Prostate gland (tissue), 2 donors: ENCODE results near the gene TNRC6C. TPM values are rescaled to one million over a fixed set of nuclear protein-coding genes. Genes with fewer than 3 reads are reported as not detected.
A peak's percentile ranks its signal among the peaks of the same experiment; 100 is the strongest.

Experiments used
- DNase-seq: peaks from one replicate; pipeline ENCODE4 v3.0.0-alpha.2; 2019; ENCODE audit warnings: low spot score
- H3K27ac ChIP-seq, 2 donors: fragments of 200-600 bp; sonication (generic); 2 replicates each; pipeline ENCODE4 v1.5.1; 2017 to 2019
- H3K27me3 ChIP-seq: fragments of 200-600 bp; sonication (generic); replicated peaks from 2 replicates; pipeline ENCODE4 v1.5.1; 2019; ENCODE audit not compliant: insufficient read depth
- H3K36me3 ChIP-seq, 2 donors: fragments of 200-600 bp; sonication (generic); 1 replicate in 1 of 2; 2 replicates in 1 of 2; pipeline versions ENCODE4 v1.5.1 to v1.8.1; 2017 to 2019
- H3K4me1 ChIP-seq: fragments of 200-600 bp; sonication (generic); replicated peaks from 2 replicates; pipeline ENCODE4 v1.5.1; 2019
- H3K4me3 ChIP-seq, 2 donors: fragments of 200-600 bp; sonication (generic); 2 replicates each; pipeline ENCODE4 v1.5.1; 2017 to 2019
- H3K9me3 ChIP-seq: fragments of 200-600 bp; sonication (generic); 2 replicates; pipeline ENCODE4 v1.5.1; 2017
- POLR2A ChIP-seq: fragments of 450-650 bp; IDR thresholded peaks from one replicate; pipeline ENCODE4 v1.6.1; 2016; ENCODE audit warnings: antibody characterized with exemption, mild to moderate bottlenecking
- POLR2AphosphoS5 ChIP-seq: sonication (generic); formaldehyde crosslinking; IDR thresholded peaks from one replicate; pipeline ENCODE4 v1.6.1; 2017; ENCODE audit warnings: antibody characterized with exemption
- WGBS: methylation state at CpG from one replicate; pipeline ENCODE4 v1.1.5; 2018; 5-methylcytosine and 5-hydroxymethylcytosine counted together
- intact Hi-C: fragments of 100-400 bp; cut with DNase I; formaldehyde crosslinking; loops from one replicate; pipeline ENCODE4 v1.14.2; 2022
- total RNA-seq, 2 donors: library from RNA; depleted of rRNA; stranded (reverse); fragments of >200 nt; gene quantifications; one replicate each; pipeline ENCODE4 v1.1.0, GENCODE V29; 2016
- TF ChIP-seq, protein P1 (sequence below), 4 experiments: fragments of 200-600 bp in 2 of 4; fragments of 450-650 bp in 2 of 4; sonication (generic) in 2 of 4; IDR thresholded peaks; 1 replicate in 3 of 4; 2 replicates in 1 of 4; pipeline ENCODE4 v1.5.1; 2016 to 2019; ENCODE audit warnings: antibody characterized with exemption in 4 of 4, mild to moderate bottlenecking in 2 of 4, moderate library complexity in 2 of 4

TNRC6C gene
- total RNA-seq, 2 donors from 2014 or later, result 15.5 to 29.7 TPM

DNA sequence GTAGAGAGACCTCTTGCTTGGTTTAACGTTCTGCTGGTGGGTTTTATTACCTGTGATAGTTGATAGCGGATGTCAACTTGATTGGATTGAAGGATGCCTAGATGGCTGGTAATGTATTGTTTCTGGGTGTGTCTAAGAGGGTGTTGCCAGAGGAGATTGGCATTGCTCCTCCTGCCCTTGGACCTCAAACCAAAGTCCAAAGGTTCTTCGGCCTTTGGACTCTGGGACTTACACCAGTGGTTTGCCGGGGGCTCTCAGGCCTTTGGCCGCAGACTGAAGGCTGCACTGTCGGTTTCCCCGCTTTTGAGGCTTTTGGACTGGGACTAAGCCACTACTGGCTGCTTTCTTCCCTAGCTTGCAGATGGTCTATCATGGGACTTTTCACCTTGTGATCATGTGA, 17.5 kb upstream of the TNRC6C start:
- no peaks in the 10 kb centered on the region for H3K36me3 ChIP-seq
- H3K9me3 ChIP-seq, result no peaks in the 10 kb centered on the region
- DNase-seq, result no peak
- no peak for TF ChIP-seq POLR2A
- TF ChIP-seq, protein P1, sequence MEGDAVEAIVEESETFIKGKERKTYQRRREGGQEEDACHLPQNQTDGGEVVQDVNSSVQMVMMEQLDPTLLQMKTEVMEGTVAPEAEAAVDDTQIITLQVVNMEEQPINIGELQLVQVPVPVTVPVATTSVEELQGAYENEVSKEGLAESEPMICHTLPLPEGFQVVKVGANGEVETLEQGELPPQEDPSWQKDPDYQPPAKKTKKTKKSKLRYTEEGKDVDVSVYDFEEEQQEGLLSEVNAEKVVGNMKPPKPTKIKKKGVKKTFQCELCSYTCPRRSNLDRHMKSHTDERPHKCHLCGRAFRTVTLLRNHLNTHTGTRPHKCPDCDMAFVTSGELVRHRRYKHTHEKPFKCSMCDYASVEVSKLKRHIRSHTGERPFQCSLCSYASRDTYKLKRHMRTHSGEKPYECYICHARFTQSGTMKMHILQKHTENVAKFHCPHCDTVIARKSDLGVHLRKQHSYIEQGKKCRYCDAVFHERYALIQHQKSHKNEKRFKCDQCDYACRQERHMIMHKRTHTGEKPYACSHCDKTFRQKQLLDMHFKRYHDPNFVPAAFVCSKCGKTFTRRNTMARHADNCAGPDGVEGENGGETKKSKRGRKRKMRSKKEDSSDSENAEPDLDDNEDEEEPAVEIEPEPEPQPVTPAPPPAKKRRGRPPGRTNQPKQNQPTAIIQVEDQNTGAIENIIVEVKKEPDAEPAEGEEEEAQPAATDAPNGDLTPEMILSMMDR (IDR thresholded peaks at IDR 0.05), result no peak
- no peak for TF ChIP-seq POLR2AphosphoS5
- 85% methylated on average over 7 of the region's 7 CpGs for WGBS
- no peaks in the 10 kb centered on the region for H3K4me1 ChIP-seq
- H3K27me3 ChIP-seq, result no peaks in the 10 kb centered on the region
- no peak overlapping the region for H3K4me3 ChIP-seq
- no peak overlapping the region for H3K27ac ChIP-seq
- intact Hi-C loops, result no loop called here

DNA sequence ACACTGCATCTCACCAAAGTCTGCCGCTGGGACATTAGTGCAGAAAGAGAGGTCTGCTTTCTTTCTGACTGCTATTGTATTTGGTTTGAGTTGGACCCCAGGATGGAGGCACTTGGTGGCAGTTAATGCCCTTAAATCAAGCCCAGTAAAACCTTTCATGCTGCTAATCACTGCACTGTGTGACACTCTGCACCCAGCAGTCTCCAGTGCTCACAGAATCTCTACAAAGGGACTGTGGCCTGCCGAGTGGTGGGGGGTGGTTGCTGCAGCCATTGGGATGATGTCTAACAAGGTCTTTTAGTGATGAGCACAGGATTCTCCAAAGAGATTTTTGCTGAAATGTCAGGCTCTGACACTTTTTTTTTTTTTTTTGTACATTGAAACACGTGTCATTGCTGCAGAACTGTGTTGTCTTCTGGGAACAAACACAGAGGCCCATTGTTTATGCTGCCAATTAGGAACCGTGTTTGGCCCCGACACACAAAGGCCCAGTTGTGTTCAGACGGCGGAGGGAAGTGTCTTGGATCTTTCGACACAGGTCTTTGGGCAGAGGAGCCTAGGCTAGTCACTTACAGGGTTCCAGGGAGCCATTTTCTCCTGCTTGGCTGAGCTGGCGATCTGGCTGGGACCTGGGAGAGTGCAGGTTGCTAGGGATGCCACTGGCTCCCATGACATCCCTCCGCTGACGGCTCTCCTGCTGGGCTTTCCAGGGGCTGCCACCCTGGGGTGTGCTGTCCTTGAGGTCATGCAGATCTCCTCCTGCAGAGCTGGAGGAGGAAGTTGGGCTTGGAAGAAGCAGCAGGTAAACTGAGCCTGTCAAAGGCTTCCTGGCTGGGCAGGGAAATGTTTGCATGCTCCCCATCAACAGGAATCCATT, 16.2 kb upstream of the TNRC6C start:
- DNase-seq, result peak; percentile 36
- no peak overlapping the region for H3K27ac ChIP-seq
- H3K4me3 ChIP-seq, result no peak overlapping the region
- H3K9me3 ChIP-seq, result no peaks in the 10 kb centered on the region
- intact Hi-C loops, result no loop called here
- no peaks in the 10 kb centered on the region for H3K36me3 ChIP-seq
- H3K4me1 ChIP-seq, result no peaks in the 10 kb centered on the region
- TF ChIP-seq, protein P1 (IDR thresholded peaks at IDR 0.05), result no peak
- TF ChIP-seq POLR2AphosphoS5, result peak; percentile 27
- no peaks in the 10 kb centered on the region for H3K27me3 ChIP-seq
- WGBS, result 54% methylated on average over 11 of the region's 11 CpGs

DNA sequence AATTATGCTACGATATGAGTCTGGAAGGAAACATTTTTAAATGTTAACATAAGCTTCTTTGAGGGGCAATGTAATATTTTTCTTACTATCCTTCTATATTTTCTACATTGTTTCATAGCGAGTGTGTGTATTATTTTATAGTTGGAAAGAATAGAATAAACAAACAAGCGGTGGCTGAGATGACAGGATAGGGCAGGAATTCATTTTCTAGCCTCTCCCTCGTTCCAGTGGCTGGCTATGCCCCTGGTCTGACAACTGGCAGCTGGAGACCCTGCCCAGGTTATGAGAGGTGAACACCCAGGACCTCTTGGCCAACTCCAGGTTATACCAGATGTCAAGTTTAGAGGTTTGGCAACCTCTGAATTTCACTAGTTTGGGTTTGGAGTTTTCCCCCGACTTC, 14.5 kb upstream of the TNRC6C start:
- no peaks in the 10 kb centered on the region for H3K27me3 ChIP-seq
- 63% methylated on average over 5 of the region's 5 CpGs for WGBS
- TF ChIP-seq POLR2AphosphoS5, result no peak
- no peak for TF ChIP-seq POLR2A

DNA sequence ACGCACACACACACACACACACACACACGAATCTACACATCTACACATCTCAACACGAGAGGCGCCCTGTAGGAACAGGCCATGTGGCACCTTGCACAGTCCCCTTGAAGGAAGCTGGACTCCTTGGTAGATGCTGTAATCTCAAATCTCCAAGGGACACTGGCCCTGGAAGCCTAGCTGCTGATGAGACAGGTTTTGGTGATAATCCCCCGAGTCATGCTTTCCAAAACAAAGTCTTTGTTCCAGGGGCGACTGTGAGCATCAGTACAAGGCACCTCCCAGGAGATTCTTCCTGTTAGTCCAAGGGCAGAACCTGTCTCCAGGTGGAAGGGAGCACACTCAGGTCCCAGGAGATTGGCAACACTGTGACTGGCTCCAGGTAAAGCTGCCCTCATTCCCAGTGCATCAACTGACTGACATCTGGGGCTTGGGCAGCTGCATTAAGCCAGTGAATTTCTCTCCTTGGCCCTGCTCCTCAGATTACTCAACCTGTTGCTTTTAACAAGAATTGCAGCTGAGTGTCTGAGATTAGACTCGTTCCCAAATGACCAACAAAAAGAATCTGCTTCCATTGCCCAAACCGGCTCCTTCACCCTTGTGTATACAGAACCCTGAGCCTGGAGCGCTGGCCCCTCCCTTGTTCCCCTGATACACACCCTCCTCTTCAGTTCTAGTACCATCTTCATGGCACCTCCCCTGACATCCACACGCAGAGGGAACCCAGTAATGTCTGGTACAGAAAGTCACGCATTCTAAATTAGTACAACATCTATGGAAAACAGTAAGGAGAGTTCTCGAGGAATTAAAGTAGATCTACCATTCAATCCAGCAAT, 13.9 kb upstream of the TNRC6C start:
- TF ChIP-seq POLR2A, result no peak
- no peak for TF ChIP-seq POLR2AphosphoS5
- TF ChIP-seq, protein P1 (IDR thresholded peaks at IDR 0.05), result no peak
- no peak overlapping the region for H3K27ac ChIP-seq
- H3K4me1 ChIP-seq, result no peaks in the 10 kb centered on the region
- intact Hi-C loops, result no loop called here
- no peak overlapping the region for H3K4me3 ChIP-seq
- H3K36me3 ChIP-seq, result no peaks in the 10 kb centered on the region
- no peak for DNase-seq
- 74% methylated on average over 12 of the region's 12 CpGs for WGBS
- no peaks in the 10 kb centered on the region for H3K9me3 ChIP-seq
- H3K27me3 ChIP-seq, result no peaks in the 10 kb centered on the region

More for the DNA sequence above, 14.5 kb upstream of the TNRC6C start:
- H3K4me1 ChIP-seq, result no peaks in the 10 kb centered on the region
- intact Hi-C loops, result no loop called here
- H3K9me3 ChIP-seq, result no peaks in the 10 kb centered on the region
- H3K36me3 ChIP-seq, result no peaks in the 10 kb centered on the region
- no peak overlapping the region for H3K4me3 ChIP-seq
- no peak for DNase-seq
- no peak overlapping the region for H3K27ac ChIP-seq

DNA sequence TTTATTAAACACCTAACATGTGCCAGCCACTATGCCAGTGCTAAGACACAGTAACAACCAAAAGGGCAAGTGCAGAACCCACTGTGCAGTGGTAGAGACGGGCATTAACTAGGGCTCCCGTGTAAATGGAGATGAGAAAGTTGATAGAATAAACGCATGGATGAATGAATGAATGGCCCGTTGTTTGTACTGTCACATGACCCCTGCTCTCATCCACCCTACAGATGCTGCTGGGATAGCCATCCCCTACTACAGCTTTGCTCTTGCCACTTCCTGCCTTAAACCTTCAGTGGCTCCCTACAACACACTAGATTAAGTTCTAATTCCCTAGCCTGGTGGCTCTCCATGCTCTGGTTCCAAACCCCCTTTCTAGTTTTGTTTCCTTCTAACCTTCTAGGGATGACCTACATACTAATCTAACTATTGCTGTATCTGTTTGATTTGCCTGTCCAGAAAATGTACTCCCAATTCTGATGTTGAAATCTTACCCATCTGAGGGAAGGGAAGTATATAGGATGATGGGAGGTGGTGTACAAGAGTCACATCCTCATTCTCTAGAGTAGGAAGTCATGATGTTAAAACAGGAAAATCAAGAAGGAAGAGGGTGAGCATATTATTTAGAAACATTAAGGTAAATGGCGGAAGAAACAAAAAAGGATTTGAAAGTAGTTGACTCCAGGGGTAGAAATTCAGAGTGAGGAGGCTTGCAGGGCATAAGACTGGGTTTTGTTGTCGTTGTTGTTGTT, 11.4 kb upstream of the TNRC6C start:
- H3K4me3 ChIP-seq, result no peak overlapping the region
- 87% methylated on average over 6 of the region's 6 CpGs for WGBS
- no peaks in the 10 kb centered on the region for H3K36me3 ChIP-seq
- H3K4me1 ChIP-seq, result no peaks in the 10 kb centered on the region
- no peak for DNase-seq
- intact Hi-C loops, result no loop called here
- H3K27me3 ChIP-seq, result no peaks in the 10 kb centered on the region
- H3K9me3 ChIP-seq, result no peaks in the 10 kb centered on the region
- TF ChIP-seq POLR2AphosphoS5, result no peak
- H3K27ac ChIP-seq, result no peak overlapping the region
